ENCODE measurements around the gene SRR.

The SRR gene

DNA sequence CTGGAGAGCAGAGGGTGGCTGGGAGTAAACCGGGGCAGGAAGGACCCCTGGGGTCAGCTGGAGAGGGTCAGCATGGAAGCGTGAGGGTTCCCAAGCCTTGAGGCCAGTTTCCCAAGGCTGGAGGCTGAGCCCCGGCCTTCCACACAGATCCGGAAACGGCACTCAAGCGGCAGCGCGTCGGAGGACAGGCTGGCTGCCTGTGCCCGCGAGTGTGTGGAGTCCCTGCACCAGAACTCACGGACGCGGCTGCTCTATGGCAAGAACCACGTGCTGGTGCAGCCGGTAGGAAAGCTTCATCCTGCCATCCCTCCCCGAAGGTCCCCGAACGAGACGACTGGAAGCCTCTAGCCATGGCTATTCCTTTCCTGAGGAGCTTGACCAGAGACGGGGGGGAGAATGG lies 59.6 kb downstream of the SRR start:
- TF ChIP-seq, protein P1, sequence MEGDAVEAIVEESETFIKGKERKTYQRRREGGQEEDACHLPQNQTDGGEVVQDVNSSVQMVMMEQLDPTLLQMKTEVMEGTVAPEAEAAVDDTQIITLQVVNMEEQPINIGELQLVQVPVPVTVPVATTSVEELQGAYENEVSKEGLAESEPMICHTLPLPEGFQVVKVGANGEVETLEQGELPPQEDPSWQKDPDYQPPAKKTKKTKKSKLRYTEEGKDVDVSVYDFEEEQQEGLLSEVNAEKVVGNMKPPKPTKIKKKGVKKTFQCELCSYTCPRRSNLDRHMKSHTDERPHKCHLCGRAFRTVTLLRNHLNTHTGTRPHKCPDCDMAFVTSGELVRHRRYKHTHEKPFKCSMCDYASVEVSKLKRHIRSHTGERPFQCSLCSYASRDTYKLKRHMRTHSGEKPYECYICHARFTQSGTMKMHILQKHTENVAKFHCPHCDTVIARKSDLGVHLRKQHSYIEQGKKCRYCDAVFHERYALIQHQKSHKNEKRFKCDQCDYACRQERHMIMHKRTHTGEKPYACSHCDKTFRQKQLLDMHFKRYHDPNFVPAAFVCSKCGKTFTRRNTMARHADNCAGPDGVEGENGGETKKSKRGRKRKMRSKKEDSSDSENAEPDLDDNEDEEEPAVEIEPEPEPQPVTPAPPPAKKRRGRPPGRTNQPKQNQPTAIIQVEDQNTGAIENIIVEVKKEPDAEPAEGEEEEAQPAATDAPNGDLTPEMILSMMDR (IDR thresholded peaks at IDR 0.05; ENCODE audit: low read depth, low read length): no peak
- no peak for DNase-seq (ENCODE audit: extremely low read depth, low read depth)

DNA sequence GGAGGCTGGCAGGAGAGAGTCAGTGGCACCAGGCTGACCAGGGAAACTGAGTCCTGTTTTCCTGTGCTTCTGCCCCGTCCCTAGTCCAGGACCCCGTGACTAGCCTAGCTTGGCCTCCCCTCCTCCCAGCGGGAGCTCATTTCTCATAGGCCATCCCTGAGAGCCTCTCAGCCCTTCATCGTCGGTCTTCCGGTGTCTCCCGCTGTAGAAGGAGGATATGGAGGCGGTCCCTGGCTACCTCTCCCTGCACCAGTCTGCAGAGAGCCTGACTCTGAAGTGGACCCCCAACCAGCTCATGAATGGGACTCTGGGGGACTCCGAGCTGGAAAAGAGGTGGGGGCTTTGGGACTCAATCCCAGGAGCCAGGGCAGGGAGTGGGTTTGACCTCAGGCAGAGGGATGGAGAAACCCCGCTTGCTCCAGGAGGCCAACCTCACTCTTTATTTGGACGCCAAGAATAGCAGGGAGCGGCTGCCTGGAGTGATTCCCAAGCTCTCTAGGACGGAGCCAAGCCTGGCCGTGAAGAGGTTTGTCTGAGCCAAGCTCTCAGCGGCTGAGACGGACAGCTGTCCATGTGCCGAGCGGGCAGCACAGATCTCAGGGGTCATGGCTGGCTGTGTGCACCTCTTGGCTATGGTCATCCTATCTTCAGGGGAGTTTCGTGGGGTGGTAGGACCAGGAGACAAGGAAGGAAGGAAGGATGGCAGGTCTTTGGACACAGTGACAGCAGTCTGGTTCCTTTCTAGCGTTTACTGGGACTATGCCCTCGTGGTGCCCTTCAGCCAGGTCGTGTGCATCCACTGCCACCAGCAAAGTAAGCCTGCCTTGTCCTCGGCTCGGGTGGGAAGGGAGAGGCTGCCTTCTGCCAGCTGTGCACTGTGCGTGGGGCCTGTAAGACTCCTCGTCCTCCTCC lies 60.4 kb downstream of the SRR start:
- TF ChIP-seq, protein P1 (IDR thresholded peaks at IDR 0.05; ENCODE audit: low read depth, low read length): no peak
- no peak for DNase-seq (ENCODE audit: extremely low read depth, low read depth)

DNA sequence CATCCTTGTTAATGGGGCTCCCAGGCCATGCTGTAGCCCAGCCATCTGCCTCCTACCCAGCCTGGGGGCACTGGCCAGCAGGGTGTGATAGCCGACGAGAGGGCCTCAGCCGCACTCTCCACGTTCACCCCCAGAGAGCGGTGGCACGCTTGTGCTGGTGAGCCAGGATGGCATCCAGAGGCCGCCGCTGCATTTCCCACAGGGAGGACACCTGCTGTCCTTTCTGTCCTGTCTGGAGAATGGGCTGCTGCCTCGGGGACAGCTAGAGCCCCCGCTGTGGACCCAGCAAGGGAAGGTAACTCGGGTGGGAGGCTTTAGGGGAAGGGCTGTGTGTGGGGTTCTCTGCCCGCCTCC lies 61.0 kb downstream of the SRR start:
- DNase-seq (ENCODE audit: extremely low read depth, low read depth): no peak
- TF ChIP-seq, protein P1 (IDR thresholded peaks at IDR 0.05; ENCODE audit: low read depth, low read length): no peak

DNA sequence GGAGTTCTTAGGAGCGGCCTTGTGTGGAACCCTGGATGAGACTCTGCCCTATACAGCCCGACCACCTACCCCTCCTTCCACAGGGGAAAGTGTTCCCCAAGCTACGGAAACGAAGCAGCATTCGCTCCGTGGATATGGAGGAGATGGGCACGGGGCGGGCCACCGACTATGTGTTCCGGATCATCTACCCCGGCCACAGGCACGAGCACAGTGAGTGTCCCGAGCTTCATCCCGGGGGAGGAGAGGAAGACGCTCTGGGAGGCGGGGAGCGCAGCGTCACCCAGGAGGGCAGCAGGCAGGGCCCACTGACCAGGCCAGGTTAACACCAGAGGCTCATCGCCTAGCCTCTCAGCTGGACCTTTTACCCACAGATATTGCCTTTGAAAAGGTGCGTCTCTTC lies 61.4 kb downstream of the SRR start:
- DNase-seq (ENCODE audit: extremely low read depth, low read depth): no peak
- TF ChIP-seq, protein P1 (IDR thresholded peaks at IDR 0.05; ENCODE audit: low read depth, low read length): no peak

DNA sequence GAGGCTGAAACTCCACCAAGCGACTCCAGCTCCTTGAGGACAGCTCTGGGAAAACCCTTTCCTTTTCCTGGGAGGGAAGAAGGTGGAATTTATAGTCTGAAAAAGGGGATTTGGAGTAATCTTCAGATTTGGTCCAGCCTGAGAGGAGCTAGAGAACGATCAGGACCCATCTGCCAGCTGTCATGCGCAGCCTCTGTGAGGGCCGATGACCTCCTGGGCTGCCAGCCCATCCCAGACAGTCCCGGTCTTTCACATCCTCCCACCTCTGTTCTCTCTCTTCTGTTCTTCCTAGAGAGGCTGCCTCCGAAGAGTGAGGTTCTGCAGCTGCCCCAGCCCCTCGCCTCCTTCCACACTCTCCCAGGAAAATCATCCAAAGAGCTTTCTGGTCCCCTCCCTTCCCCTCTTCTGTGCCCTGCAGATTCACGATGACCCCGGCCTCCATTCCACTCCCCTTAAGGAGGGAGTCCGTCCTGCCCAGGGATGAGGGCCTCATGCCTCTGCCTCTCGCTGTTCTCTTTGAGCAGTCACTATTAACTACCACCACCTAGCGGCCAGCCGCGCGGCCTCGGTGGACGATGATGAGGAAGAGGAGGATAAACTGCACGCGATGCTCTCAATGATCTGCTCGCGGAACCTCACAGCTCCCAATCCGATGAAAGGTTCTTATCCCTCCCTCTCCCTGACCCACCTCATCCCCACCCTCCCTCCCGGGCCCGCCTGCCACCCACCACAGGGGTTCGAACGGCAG lies 63.2 kb downstream of the SRR start:
- TF ChIP-seq, protein P1 (IDR thresholded peaks at IDR 0.05; ENCODE audit: low read depth, low read length): no peak
- no peak for DNase-seq (ENCODE audit: extremely low read depth, low read depth)

DNA sequence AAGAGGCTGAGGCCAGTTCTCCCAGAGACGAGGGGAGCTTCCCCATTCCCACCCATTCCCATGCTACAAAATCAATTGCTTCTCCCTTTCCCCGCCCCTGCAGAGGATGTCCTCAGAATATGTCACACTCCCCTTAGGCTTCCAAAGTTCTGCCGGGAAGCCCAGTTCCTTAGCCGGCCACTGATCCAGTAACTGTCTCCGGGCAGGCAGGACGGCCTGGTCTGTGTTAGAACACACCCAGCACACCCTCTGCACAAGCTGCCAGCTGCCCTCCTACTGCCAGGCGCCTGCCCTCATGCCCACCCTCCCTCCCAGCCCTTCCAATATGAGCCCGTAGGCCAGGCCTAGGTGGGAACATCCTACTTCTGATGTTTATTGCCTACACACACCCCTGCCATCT lies 64.6 kb downstream of the SRR start:
- TF ChIP-seq, protein P1 (IDR thresholded peaks at IDR 0.05; ENCODE audit: low read depth, low read length): no peak
- DNase-seq (ENCODE audit: extremely low read depth, low read depth): no peak

DNA sequence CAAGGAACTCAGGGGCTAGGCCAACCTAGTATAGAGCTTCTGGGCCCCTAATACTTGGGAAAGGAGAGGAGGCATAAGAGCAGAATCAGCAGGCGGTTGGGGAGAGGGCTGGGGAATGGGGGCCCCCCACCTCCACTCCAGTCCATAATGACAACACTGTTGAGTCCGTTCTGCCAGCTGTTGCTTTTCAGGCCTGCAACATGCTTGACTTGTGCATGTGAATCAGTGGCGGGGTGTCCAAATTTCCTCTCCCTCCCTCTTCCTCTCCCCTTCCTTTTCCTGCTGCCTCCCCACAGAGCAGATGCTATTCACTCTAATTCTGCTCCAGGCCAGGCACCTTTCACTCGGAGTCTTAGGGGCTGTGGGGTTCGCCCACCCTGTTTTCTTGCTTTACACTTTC lies 65.3 kb downstream of the SRR start:
- DNase-seq (ENCODE audit: extremely low read depth, low read depth): no peak
- TF ChIP-seq, protein P1 (IDR thresholded peaks at IDR 0.05; ENCODE audit: low read depth, low read length): no peak
